GM04503 (cell line): Measurements from ENCODE around the gene SOX13.
"Not testable (repeated sequence)": the region's sequence is repeated elsewhere in the genome, so short reads cannot be mapped to it uniquely, and the experiment has no call there.

Experiments
- DNase-seq: peaks from one replicate; pipeline ENCODE4 v3.0.0-alpha.2; 2012; ENCODE audit warnings: low read depth

Gene SOX13

GRCh38 chr1:204087893-204088528 lies 15.1 kb downstream of the SOX13 start:
- no peak for DNase-seq

- no peak for DNase-seq
Measured at GRCh38 chr1:204088596-204088995, 15.7 kb downstream of the SOX13 start.

DNA sequence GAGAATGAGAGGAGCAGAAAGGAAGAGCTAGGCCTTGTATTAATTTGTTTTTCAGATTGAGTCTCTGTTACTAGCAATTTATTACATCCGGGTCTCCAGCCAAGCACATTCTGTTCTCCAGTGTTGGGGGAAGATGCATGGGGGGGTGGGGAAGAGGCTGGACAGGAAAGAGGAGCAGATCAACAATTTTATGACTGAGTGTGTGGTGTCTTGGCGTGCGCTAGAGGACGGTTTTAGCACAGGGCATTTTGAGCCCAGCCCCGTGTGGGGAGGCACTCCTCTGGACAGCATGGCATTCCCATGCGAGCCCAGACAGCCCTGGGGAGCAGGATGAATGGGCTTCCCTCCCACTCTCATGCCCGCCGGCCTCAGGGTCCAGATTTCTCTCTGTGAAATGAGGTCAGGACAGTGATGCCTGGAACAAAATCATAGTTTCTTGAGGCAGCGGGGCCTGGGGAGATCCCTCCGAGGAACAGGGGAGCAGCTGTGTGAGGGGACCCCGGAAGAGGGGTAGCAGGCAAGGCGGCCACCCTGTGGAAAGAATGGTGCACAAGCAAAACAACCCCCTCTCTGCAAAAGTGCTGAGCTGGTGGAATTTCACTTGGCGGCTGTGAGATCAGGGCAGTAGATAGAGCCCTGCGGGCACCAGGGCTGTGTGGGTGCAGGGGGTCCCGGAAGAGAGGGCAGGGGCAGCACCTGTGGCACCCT lies 16.3 kb downstream of the SOX13 start:
- DNase-seq: no peak

- not testable (repeated sequence) for DNase-seq
Measured at GRCh38 chr1:204090132-204090531, 17.2 kb downstream of the SOX13 start.

GRCh38 chr1:204091066-204091465 lies 18.2 kb downstream of the SOX13 start:
- DNase-seq: no peak

DNA sequence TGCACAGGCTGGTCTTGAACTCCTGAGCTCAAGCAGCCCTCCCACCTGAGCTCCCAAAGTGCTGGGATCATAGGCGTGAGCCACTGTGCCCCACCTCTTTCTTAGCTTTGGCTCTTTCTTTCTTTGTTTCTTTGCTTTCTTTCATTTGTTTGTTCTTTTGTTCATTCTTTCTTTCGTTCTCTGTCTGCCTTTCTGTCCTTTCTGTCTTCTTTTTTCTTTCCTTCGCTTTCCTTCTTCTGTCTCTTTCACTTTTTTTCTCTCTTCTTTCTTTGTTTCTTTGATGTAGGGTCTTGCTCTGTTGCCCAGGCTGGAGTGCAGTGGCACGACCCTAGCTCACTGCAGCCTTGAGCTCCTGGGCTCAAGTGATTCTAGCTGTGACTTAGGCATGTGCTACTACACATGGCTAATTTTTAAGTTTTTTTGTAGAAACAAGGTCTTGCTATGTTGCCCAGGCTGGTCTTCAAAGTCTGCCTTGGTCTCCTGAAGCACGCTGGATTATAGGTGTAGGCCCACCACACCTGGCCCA lies 18.9 kb downstream of the SOX13 start:
- no peak for DNase-seq

DNA sequence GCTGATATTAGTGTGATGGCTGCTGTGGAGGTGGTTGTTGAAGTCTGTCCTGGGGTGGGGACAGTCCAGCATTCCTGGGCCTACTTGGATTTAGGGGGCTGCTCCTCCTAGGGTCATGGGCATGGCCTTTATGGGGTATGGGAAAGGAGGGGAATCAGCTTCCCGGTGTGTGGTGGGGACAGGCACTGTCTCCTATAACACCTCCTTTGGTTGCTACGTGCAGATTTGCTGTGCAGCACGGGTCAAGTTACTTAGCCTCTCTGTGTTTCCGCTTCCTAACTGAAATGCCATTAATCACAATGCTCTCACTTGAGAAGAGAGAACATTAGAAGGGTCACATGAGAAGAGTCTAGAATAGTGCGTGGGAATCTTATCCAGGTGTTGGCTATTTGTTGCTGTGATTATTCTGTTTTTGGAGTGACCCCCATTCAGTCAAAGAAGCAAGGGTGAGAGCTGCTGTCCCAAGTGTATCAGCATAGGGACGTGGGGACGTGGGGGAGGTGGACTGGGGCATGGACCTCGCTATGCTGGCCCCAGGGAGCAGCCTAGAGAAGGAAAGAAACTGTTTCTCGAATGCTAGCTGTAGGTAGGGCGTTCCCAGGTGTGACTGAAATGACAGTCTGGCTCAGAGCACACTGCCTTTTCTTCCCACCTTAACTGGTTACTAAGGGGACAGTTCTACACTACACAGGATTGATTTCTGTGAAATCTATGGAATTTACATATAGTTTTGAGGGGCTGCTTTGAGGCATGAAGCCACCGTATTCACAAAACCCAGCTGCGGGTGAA lies 19.9 kb downstream of the SOX13 start:
- DNase-seq: no peak

GRCh38 chr1:204093421-204093717 lies 20.5 kb downstream of the SOX13 start:
- DNase-seq: no peak

- no peak for DNase-seq
Measured at GRCh38 chr1:204093781-204094180, 20.9 kb downstream of the SOX13 start.

- DNase-seq: no peak
Measured at GRCh38 chr1:204094313-204094729, 21.4 kb downstream of the SOX13 start.

- no peak for DNase-seq
Measured at GRCh38 chr1:204094856-204095634, 22.1 kb downstream of the SOX13 start.

DNA sequence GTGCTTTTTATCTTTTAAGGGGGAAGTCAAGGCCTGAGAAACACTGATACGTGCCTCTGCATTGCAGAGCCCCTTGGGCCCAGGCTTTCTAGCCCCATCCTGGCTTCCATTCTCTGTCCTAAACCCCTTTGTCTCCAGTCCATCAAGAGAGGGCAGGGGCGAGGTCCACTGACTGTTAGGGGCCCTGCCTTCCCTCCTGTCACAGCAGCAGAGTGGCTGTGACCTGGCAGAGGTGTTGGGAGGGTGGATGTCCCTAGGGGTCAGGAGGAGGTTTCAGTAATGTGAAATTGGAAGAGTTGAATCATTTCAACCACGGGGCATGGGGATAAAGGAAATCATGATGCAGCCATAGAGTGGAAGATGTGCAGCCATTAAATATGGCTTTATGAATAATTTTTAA lies 24.0 kb downstream of the SOX13 start:
- DNase-seq: no peak

DNA sequence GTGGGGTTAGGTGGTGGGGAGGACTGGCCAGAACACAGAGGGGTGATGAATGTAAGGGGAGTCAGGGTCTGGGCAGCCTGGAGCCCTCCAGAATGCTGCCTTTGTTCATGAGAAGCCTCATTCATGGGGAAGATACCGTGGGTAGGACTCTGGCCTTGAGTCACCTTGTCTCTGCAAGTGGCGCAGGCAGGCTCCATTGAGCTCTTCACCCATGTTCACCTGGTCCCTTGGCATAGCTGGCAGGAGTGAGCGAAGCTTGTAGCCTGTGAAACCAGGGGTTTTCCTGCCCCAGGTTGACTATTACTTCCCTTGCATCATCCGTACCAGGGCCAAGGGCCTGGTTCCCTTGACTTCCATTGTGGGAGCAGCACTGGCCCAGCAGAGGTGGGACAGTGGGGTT lies 25.8 kb downstream of the SOX13 start:
- DNase-seq: no peak

GRCh38 chr1:204099754-204100153 lies 26.8 kb downstream of the SOX13 start:
- DNase-seq: not testable (repeated sequence)

GRCh38 chr1:204102029-204102611 lies 29.2 kb downstream of the SOX13 start:
- DNase-seq: no peak

DNA sequence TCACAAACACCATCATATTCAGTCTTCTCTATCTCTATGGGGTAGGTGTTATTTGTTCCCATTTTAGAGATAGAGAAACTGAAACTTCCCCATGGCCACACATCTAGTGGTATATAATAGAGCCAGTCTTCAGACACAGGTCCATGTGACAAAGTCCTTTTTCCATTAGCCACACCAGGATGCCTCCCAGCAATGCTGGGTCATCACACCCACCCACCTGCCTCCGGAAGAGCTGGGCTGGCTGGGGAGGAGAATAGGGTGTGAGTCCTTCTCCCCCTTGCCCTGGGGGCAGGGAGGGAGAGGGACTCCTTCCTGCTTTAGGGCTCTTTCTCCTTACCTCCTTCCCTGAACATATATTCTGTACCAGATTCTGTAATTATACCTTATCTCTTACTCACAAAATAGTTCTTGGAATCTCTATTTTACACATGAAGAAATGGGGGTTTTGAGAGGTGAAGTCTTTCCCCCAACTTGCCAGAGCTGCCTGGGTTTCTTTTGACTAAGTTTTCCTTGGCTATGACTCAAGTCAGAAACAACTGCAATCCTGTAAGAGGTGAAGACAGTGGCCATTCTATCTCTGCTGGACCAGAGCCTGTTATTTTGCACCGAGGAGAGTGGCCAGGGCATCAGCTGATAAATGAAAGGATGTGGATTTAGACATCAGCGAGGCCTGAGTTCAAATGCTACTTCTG lies 30.0 kb downstream of the SOX13 start:
- no peak for DNase-seq

DNA sequence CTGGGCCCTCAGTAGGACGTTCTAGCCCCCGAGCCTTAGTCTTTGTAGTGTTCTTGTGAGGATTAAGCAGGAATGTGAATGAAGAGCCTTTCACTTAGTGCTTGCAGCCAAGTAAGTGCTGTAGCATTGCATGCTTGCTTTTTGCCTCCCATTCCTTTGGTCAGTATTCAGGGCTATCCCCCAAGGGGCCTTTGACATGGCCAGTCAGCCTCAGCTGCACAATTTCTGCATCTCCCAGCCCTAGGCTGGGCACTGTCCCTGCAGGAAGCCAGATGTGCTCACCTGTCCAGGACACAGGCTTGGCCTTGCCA lies 30.5 kb downstream of the SOX13 start:
- DNase-seq: no peak

DNA sequence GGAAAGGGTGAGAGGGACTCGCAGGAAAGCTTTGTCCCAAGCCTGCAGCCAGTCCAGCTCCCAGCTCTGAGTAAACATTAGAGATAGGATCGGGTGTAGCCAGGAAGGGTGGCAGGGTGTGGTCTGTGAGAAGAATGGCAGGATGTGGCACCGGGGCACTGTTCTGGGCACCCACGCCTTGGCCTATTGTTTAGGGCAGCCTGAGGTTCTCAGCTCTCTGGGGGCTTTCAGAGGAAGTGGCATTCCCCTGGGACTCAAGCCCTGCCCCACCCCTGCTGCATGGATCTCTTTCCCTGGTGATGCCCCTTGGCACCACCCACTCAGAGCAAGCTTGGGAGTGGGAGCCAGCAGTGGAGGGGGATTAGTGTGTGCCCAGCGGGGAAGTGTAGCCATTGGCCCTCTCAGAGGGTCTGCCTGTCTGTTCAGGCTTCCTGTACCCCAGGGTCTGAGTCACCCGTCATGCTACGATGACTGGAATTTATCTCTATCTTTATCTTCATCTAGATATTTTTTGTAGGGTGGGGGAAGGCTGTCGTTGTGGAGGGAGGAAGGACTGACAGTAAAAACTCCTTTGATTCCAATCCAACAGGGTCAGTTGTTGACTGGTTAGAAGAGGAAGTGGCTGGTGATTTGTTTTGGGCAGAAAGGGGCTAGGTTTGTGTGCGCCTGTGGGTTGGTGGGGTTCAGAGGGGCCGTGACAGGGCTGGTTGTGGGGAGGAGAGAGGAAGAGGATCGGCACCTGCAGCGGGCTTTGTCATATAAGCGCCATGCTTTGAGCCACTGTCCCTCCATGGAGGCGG lies 31.6 kb downstream of the SOX13 start:
- DNase-seq: no peak

- DNase-seq: no peak
Measured at GRCh38 chr1:204105131-204105515, 32.2 kb downstream of the SOX13 start.

DNA sequence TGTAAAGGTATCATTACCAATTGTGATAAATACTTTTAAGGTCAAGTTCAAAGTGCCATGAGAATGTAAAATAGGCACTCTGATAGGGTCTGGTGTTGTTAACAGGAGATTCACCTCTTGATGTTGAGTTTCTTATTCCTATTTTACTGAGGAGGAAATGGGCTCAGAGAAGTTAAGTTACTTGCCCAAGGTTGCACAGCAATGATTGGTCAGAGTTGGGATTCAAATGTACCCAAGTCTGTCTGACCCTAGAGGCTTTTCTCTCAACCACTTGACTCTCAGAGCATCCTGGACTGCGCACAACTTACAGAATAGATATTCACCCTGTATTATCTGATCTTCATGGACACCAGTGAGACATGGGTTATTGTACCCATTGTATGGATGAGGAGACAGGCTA lies 33.9 kb downstream of the SOX13 start:
- no peak for DNase-seq

GRCh38 chr1:204107892-204108291 lies 35.0 kb downstream of the SOX13 start:
- no peak for DNase-seq
